ENCODE data around the gene NOTCH2NLA.
"Not testable (repeated sequence)": the region's sequence is repeated elsewhere in the genome, so short reads cannot be mapped to it uniquely, and the experiment has no call there.

Gene NOTCH2NLA

DNA sequence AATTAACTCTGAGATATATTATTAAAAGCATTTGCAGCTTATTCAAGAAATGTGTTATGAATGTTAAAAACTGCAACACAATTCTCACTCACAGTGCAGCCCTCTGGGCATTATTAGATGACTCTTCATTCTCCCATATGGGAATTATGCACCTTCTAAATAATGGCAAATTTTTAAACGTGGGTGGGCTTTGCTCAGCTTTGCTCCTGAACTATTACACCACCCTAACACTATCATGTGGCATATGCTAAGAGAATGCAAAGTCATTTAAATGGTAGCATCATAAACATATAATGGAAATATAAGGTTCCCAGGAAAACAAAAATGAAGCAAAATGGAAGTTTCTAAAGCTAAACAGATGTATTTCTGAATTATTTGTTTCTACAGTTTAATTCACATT is 61.5 kb downstream of the NOTCH2NLA start:
- not testable (repeated sequence) for DNase-seq

- DNase-seq = not testable (repeated sequence)
Measured at GRCh38 chr1:146144465-146144864, 84.4 kb downstream of the NOTCH2NLA start, which contains the start of gene NBPF10. Gene NBPF10, minus strand, starts transcription at chr1:146144804. Its CDS starts 35 bp downstream, at chr1:146144769.

Measured in fibroblast of skin of back (primary cell).